Neural crest cell (in vitro differentiated cells): ENCODE measurements around the gene ZFAND6. TPM values are rescaled to one million over a fixed set of nuclear protein-coding genes. Genes with fewer than 3 reads are reported as not detected.
"Not testable (repeated sequence)": the region's sequence is repeated elsewhere in the genome, so short reads cannot be mapped to it uniquely, and the experiment has no call there.

Experiments used
- DNase-seq: peaks from one replicate; pipeline ENCODE4 v3.0.0; 2021; ENCODE audit warnings: low read depth, mixed read lengths, low spot score
- H3K27ac Mint-ChIP-seq: one replicate; pipeline ENCODE4 v1.8.0; 2021; ENCODE audit warnings: mild to moderate bottlenecking, mixed read lengths; ENCODE audit not compliant: unreplicated experiment
- H3K27me3 Mint-ChIP-seq: 2 replicates; pipeline ENCODE4 v1.8.0; 2021; ENCODE audit warnings: low read depth, mild to moderate bottlenecking, mixed read lengths
- H3K36me3 Mint-ChIP-seq: 2 replicates; pipeline ENCODE4 v1.8.0; 2021; ENCODE audit warnings: low read depth, mild to moderate bottlenecking, mixed read lengths
- H3K4me1 Mint-ChIP-seq: 2 replicates; pipeline ENCODE4 v1.8.0; 2021; ENCODE audit warnings: mixed read lengths
- H3K4me3 Mint-ChIP-seq: one replicate; pipeline ENCODE4 v1.8.0; 2021; ENCODE audit warnings: mild to moderate bottlenecking, mixed read lengths
- H3K9me3 Mint-ChIP-seq: 2 replicates; pipeline ENCODE4 v1.8.0; 2021; ENCODE audit warnings: mixed read lengths
- CTCF ChIP-seq: fragments of 200-600 bp; sonication (generic); conservative IDR thresholded peaks from 2 replicates; pipeline ENCODE4 v1.5.0; 2021; ENCODE audit warnings: antibody characterized with exemption, mild to moderate bottlenecking
- total RNA-seq: library from RNA; stranded (reverse); gene quantifications from 2 replicates; pipeline ENCODE4 v1.2.1, GENCODE V29; 2021

Gene ZFAND6
- total RNA-seq, 1 donor from 2014 or later: 50.6 TPM

GRCh38 chr15:80093854-80094418, 34.5 kb downstream of the ZFAND6 start:
- DNase-seq: no peak
- TF ChIP-seq CTCF: no peak
- Mint-ChIP-seq H3K27me3 (no peaks in the 10 kb centered on the region), H3K36me3 (peaks cover 5% of the 10 kb centered on the region), H3K4me3 (no peak overlapping the region), H3K9me3 (peaks cover under 1% of the 10 kb centered on the region), H3K4me1 (peaks cover 20% of the 10 kb centered on the region), H3K27ac (no peak overlapping the region)

- H3K27ac Mint-ChIP-seq: no peak overlapping the region
- no peaks in the 10 kb centered on the region for H3K27me3 Mint-ChIP-seq
- no peak overlapping the region for H3K4me3 Mint-ChIP-seq
- no peaks in the 10 kb centered on the region for H3K9me3 Mint-ChIP-seq
- no peaks in the 10 kb centered on the region for H3K36me3 Mint-ChIP-seq
- peaks cover 24% of the 10 kb centered on the region for H3K4me1 Mint-ChIP-seq
- no peak for TF ChIP-seq CTCF
- no peak for DNase-seq
Measured at GRCh38 chr15:80095511-80095910, 36.0 kb downstream of the ZFAND6 start.

- H3K27ac Mint-ChIP-seq: no peak overlapping the region
- H3K4me1 Mint-ChIP-seq: peaks cover 24% of the 10 kb centered on the region
- H3K4me3 Mint-ChIP-seq: no peak overlapping the region
- H3K9me3 Mint-ChIP-seq: no peaks in the 10 kb centered on the region
- H3K27me3 Mint-ChIP-seq: no peaks in the 10 kb centered on the region
- no peaks in the 10 kb centered on the region for H3K36me3 Mint-ChIP-seq
- no peak for DNase-seq
- TF ChIP-seq CTCF: no peak
Measured at GRCh38 chr15:80095969-80096368, 36.5 kb downstream of the ZFAND6 start.

GRCh38 chr15:80098341-80098740, 38.9 kb downstream of the ZFAND6 start:
- no peak overlapping the region for H3K4me3 Mint-ChIP-seq
- peaks cover 24% of the 10 kb centered on the region for H3K4me1 Mint-ChIP-seq
- no peaks in the 10 kb centered on the region for H3K27me3 Mint-ChIP-seq
- H3K9me3 Mint-ChIP-seq: no peaks in the 10 kb centered on the region
- H3K36me3 Mint-ChIP-seq: no peaks in the 10 kb centered on the region
- DNase-seq: no peak
- TF ChIP-seq CTCF: no peak
- no peak overlapping the region for H3K27ac Mint-ChIP-seq

- no peak for TF ChIP-seq CTCF
- Mint-ChIP-seq H3K4me1 (peaks cover 19% of the 10 kb centered on the region), H3K4me3 (no peak overlapping the region), H3K27ac (no peak overlapping the region), H3K9me3 (no peaks in the 10 kb centered on the region), H3K36me3 (no peaks in the 10 kb centered on the region), H3K27me3 (no peaks in the 10 kb centered on the region)
- DNase-seq: no peak
Measured at GRCh38 chr15:80099241-80099640, 39.8 kb downstream of the ZFAND6 start.

- not testable (repeated sequence) for H3K9me3 Mint-ChIP-seq, H3K27me3 Mint-ChIP-seq, H3K4me3 Mint-ChIP-seq, H3K36me3 Mint-ChIP-seq, DNase-seq, H3K27ac Mint-ChIP-seq
- peaks cover 16% of the 10 kb centered on the region for H3K4me1 Mint-ChIP-seq
Measured at GRCh38 chr15:80099662-80100061, 40.2 kb downstream of the ZFAND6 start.
